Activated CD8-positive, alpha-beta T cell treated with anti-CD3 and anti-CD28 coated beads, Interleukin-2, amount 10 ng/mL, durations not matched to agents 7 days and 5 days (primary cell): ENCODE data around the gene LRP1. TPM values are rescaled to one million over a fixed set of nuclear protein-coding genes. Genes with fewer than 3 reads are reported as not detected.
A peak's percentile ranks its signal among the peaks of the same experiment; 100 is the strongest.

Source experiments
- ATAC-seq: fragments of 150-1000 bp; cut with Tn5 transposase; one replicate; pipeline ENCODE4 v1.10.0; 2021; ENCODE audit warnings: moderate library complexity
- CTCF ChIA-PET: fragments of 350-600 bp; sonication (Branson Sonifier 250); formaldehyde crosslinking; loops from one replicate; lab custom pipeline; 2021; ENCODE audit warnings: antibody characterized with exemption; lab: Charles Lee
- POLR2A ChIA-PET: fragments of 350-600 bp; sonication (Branson Sonifier 250); formaldehyde crosslinking; loops from one replicate; lab custom pipeline; 2021; ENCODE audit warnings: antibody characterized with exemption; lab: Charles Lee
- DNase-seq: peaks from one replicate; pipeline ENCODE4 v3.0.0-alpha.2; 2020
- H3K27ac Mint-ChIP-seq: one replicate; pipeline ENCODE4 v1.8.0; 2021; ENCODE audit warnings: mild to moderate bottlenecking, mixed read lengths
- H3K27me3 Mint-ChIP-seq: one replicate; pipeline ENCODE4 v1.8.0; 2021; ENCODE audit warnings: low read depth, mixed read lengths
- H3K36me3 Mint-ChIP-seq: one replicate; pipeline ENCODE4 v1.8.0; 2021; ENCODE audit warnings: low read depth, mixed read lengths
- H3K4me1 Mint-ChIP-seq: one replicate; pipeline ENCODE4 v1.8.0; 2021; ENCODE audit warnings: low read depth, mixed read lengths
- H3K4me3 Mint-ChIP-seq: one replicate; pipeline ENCODE4 v1.8.0; 2021; ENCODE audit warnings: mild to moderate bottlenecking, mixed read lengths
- H3K9me3 Mint-ChIP-seq: one replicate; pipeline ENCODE4 v1.8.0; 2022; ENCODE audit warnings: mixed read lengths; ENCODE audit not compliant: insufficient read depth
- total RNA-seq, 2 experiments: library from RNA; stranded (reverse); gene quantifications; one replicate each; pipeline ENCODE4 v1.2.3, GENCODE V29; 2021

Gene LRP1
- total RNA-seq, 2 experiments from 2014 or later = 0.39 to 0.40 TPM

- ChIA-PET POLR2A (interaction anchor here (0.6 kb wide), 1 partner anchor 11 kb away, joined by 3 read pairs; no protein-coding TSS in a partner anchor), CTCF (no interaction called here)
- H3K4me3 Mint-ChIP-seq = no peak overlapping the region
- ATAC-seq (no peak), DNase-seq (no peak)
- no peaks in the 10 kb centered on the region for H3K36me3 Mint-ChIP-seq
- H3K27me3 Mint-ChIP-seq = peaks cover 3% of the 10 kb centered on the region
- H3K9me3 Mint-ChIP-seq = no peaks in the 10 kb centered on the region
- no peak overlapping the region for H3K27ac Mint-ChIP-seq
- H3K4me1 Mint-ChIP-seq = peaks cover 13% of the 10 kb centered on the region
Observed at GRCh38 chr12:57138526-57139272, 10.4 kb downstream of the LRP1 start.

GRCh38 chr12:57139796-57140649 is 11.7 kb downstream of the LRP1 start:
- no peak overlapping the region for H3K27ac Mint-ChIP-seq
- H3K4me3 Mint-ChIP-seq = no peak overlapping the region
- no peak for DNase-seq
- ATAC-seq = no peak
- H3K36me3 Mint-ChIP-seq = no peaks in the 10 kb centered on the region
- ChIA-PET CTCF (interaction anchor here (0.7 to 0.8 kb wide), 2 partner anchors 9 to 16 kb away, joined by 3 to 4 read pairs; no protein-coding TSS in a partner anchor), POLR2A (no interaction called here)
- peaks cover 15% of the 10 kb centered on the region for H3K4me1 Mint-ChIP-seq
- peaks cover 3% of the 10 kb centered on the region for H3K27me3 Mint-ChIP-seq
- H3K9me3 Mint-ChIP-seq = no peaks in the 10 kb centered on the region

DNA sequence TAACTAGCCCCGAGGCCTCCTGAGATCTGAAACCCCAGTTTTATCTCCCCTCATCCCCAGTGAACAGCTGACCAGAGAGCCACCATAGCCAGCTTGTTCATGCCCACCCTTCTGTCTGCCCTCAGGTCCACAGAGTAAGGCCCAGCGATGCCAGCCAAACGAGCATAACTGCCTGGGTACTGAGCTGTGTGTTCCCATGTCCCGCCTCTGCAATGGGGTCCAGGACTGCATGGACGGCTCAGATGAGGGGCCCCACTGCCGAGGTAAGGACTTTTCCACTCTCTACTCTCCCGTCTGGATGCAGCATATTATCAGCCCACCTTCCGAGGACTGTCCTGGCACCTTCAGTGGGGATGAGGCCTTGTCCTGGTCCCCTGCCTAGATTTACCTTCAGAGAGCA is 13.0 kb downstream of the LRP1 start:
- DNase-seq (no peak), ATAC-seq (no peak)
- ChIA-PET POLR2A (no interaction called here), CTCF (interaction anchor here (1.5 kb wide), 1 partner anchor 17 kb away, joined by 3 read pairs; no protein-coding TSS in a partner anchor)
- peaks cover 3% of the 10 kb centered on the region for H3K27me3 Mint-ChIP-seq
- H3K4me3 Mint-ChIP-seq = no peak overlapping the region
- H3K27ac Mint-ChIP-seq = no peak overlapping the region
- H3K36me3 Mint-ChIP-seq = no peaks in the 10 kb centered on the region
- no peaks in the 10 kb centered on the region for H3K9me3 Mint-ChIP-seq
- peaks cover 15% of the 10 kb centered on the region for H3K4me1 Mint-ChIP-seq

- POLR2A ChIA-PET = no interaction called here
- CTCF ChIA-PET = interaction anchor here (1.3 to 1.5 kb wide), 2 partner anchors 18 to 34 kb away, joined by 3 to 4 read pairs; no protein-coding TSS in a partner anchor
- no peaks in the 10 kb centered on the region for H3K9me3 Mint-ChIP-seq
- peaks cover 3% of the 10 kb centered on the region for H3K27me3 Mint-ChIP-seq
- no peak overlapping the region for H3K4me3 Mint-ChIP-seq
- no peaks in the 10 kb centered on the region for H3K36me3 Mint-ChIP-seq
- peaks cover 15% of the 10 kb centered on the region for H3K4me1 Mint-ChIP-seq
- H3K27ac Mint-ChIP-seq = no peak overlapping the region
- ATAC-seq = no peak
- no peak for DNase-seq
Observed at GRCh38 chr12:57142121-57142520, 13.8 kb downstream of the LRP1 start.

DNA sequence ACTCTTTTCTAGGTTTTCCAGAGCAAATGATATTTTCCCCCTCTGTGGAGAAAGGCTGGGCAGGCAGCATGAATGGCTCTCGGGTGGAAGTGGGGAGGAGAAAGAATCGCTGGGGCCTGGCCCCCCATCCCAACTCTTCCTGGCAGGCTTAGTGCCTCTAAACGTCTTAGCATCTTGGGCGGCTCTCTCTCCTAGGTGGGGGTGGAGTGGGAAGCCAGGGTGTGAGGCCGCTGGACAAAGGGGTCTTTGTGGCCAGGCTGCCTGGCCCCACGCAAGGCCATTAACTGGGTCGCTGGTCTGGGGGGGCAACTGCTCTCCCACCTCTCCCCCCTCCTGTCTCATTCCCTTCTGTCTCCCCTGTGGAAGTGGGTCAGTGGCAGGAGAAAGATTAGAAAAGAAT is 14.4 kb downstream of the LRP1 start:
- DNase-seq = no peak
- Mint-ChIP-seq H3K4me1 (peaks cover 15% of the 10 kb centered on the region), H3K4me3 (no peak overlapping the region), H3K36me3 (no peaks in the 10 kb centered on the region), H3K27me3 (peaks cover 3% of the 10 kb centered on the region), H3K27ac (no peak overlapping the region), H3K9me3 (no peaks in the 10 kb centered on the region)
- POLR2A ChIA-PET = no interaction called here
- CTCF ChIA-PET = interaction anchor here (1.3 to 1.5 kb wide), 2 partner anchors 18 to 33 kb away, joined by 3 to 4 read pairs; no protein-coding TSS in a partner anchor
- no peak for ATAC-seq

GRCh38 chr12:57143454-57143853 is 15.2 kb downstream of the LRP1 start:
- Mint-ChIP-seq H3K36me3 (no peaks in the 10 kb centered on the region), H3K4me3 (no peak overlapping the region), H3K27me3 (peaks cover 3% of the 10 kb centered on the region), H3K27ac (peak overlapping the region; percentile 37), H3K9me3 (no peaks in the 10 kb centered on the region), H3K4me1 (peaks cover 15% of the 10 kb centered on the region)
- ATAC-seq = peak; percentile 90
- POLR2A ChIA-PET = no interaction called here
- DNase-seq = peak; percentile 46
- CTCF ChIA-PET = interaction anchor here (0.8 to 1.3 kb wide), 2 partner anchors 19 to 32 kb away, joined by 3 to 4 read pairs; no protein-coding TSS in a partner anchor

DNA sequence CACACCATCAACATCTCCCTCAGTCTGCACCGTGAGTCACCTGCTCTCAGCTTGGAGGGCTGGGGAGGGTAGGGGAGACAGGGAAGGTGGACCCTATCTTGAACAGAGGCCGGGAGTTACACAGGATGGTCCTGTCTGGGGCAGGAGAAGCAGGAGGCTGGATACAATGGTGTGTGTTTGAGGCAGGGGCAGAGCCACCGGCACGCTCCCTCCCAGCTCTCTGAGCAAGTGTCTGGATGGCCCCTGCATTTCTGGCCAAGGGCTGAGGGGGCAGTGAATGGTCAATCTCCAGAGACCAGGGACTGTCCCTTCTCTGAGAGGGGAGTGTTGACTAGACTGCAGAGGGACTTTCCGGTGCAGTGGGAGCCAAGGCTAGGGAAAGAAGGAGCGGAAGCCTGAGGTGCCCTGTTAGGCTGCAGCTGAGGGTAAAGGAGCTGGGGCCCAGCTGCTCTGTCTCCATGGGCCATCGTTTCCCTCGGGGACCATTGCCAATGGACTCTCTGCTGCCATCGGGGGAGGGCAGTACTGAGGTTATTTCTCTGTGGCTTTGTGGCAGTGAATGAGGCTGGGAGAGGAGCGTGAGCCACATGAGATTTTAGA is 17.3 kb downstream of the LRP1 start:
- ChIA-PET POLR2A (interaction anchor here (0.5 kb wide), 1 partner anchor 388 kb away, joined by 4 read pairs; no protein-coding TSS in a partner anchor), CTCF (no interaction called here)
- Mint-ChIP-seq H3K27ac (no peak overlapping the region), H3K4me1 (peaks cover 15% of the 10 kb centered on the region), H3K36me3 (no peaks in the 10 kb centered on the region), H3K27me3 (no peaks in the 10 kb centered on the region), H3K4me3 (no peak overlapping the region), H3K9me3 (no peaks in the 10 kb centered on the region)
- no peak for DNase-seq
- no peak for ATAC-seq

DNA sequence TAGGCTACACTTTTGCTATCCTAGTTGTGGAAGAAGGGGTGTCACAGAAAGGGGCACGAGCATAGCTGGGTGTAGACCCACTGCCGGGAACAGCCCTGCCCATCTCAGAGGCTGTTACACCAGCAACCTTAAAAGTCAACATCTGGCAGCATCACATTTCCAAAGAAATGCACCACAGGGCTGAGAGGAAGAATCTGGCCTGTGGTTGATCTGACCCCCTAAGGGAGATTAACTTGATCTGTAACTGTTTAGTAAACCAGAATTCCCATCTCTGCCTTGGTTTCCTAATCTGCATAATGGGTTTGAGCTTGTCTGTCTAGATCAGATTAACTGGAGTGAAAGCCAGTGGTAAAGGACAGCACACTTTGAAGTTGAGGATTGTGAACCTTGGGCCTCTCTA is 17.8 kb downstream of the LRP1 start:
- no peaks in the 10 kb centered on the region for H3K9me3 Mint-ChIP-seq
- DNase-seq = no peak
- no peak for ATAC-seq
- no peak overlapping the region for H3K27ac Mint-ChIP-seq
- CTCF ChIA-PET = no interaction called here
- no peak overlapping the region for H3K4me3 Mint-ChIP-seq
- no peaks in the 10 kb centered on the region for H3K27me3 Mint-ChIP-seq
- no peaks in the 10 kb centered on the region for H3K36me3 Mint-ChIP-seq
- POLR2A ChIA-PET = interaction anchor here (0.5 kb wide), 1 partner anchor 388 kb away, joined by 4 read pairs; no protein-coding TSS in a partner anchor
- H3K4me1 Mint-ChIP-seq = peaks cover 15% of the 10 kb centered on the region

DNA sequence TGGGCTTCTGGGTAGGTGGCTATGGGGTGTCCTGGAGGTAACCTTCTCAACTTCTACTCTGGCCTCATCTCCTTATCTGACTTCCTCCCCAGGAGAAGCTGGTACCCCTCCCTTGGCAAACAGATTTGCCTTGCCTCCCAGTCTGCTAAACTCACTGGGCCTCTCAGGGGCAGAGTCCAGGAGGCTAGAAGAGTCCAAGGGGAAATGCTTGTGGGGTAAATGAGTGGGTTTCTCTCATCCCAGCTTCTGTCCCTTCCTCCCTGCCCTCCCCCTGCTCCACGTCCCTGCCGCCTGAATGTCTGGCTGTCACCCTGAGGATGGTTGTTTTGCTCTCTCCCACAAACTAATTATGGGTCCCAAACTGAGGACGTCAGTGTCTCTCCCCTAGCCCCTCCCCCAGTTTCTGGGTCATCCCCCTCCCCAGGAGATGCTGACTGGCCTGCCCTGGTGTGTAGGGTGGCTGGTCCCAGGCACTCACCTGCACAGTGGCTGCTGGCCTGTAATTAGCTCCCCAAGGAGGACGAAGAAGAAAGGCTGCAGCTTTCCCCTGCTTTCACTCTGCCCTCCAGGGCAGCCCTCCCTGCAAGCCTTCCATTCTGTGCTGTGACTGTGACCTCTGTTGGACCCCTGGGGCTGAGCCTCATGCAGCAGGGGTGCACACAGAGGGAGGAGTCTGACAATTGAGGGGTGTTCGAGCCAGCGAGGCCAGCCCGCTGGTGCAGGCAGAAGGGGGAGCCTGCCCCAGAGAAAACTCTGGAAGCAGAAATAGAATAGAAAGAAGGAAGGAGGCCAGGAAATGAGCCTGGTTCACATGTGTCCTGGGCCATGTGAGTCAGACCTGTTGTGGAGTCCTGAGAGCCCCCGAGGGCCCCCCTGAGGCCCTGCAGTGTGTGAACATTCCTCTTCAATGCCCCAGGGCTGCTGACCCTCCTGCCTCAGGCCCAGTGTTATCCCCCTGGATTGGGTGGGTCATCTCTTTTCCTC is 19.0 kb downstream of the LRP1 start, which contains the start of gene LRP1-AS:
LRP1-AS (minus strand) TSS at position 659 of the 984 bp plus-strand sequence.
- Mint-ChIP-seq H3K4me3 (no peak within 1 kb of the TSS), H3K36me3 (no peaks in the 10 kb centered on the region), H3K27ac (no peak within 1 kb of the TSS), H3K27me3 (no peaks in the 10 kb centered on the region), H3K9me3 (no peaks in the 10 kb centered on the region), H3K4me1 (peaks cover 15% of the 10 kb centered on the region)
- CTCF ChIA-PET = interaction anchor here (0.9 kb wide), 1 partner anchor 23 kb away, joined by 5 read pairs; no protein-coding TSS in a partner anchor
- DNase-seq (no peak), ATAC-seq (no peak)
- POLR2A ChIA-PET = no interaction called here

- Mint-ChIP-seq H3K27me3 (no peaks in the 10 kb centered on the region), H3K36me3 (no peaks in the 10 kb centered on the region), H3K4me1 (peaks cover 3% of the 10 kb centered on the region), H3K4me3 (no peak overlapping the region), H3K9me3 (no peaks in the 10 kb centered on the region), H3K27ac (no peak overlapping the region)
- no peak for ATAC-seq
- POLR2A ChIA-PET = no interaction called here
- CTCF ChIA-PET = interaction anchor here (0.9 kb wide), 1 partner anchor 25 kb away, joined by 5 read pairs; no protein-coding TSS in a partner anchor
- no peak for DNase-seq
Observed at GRCh38 chr12:57148469-57149244, 20.4 kb downstream of the LRP1 start.
